Neural cell (in vitro differentiated cells): ENCODE data around the gene CLIC3. TPM values are rescaled to one million over a fixed set of nuclear protein-coding genes. Genes with fewer than 3 reads are reported as not detected.

ENCODE experiments used
- H2AFZ ChIP-seq: fragments of 200-600, 300-800 bp; sonication (generic), shearing (Covaris generic); 2 replicates; pipeline ENCODE4 v1.6.0; 2014; ENCODE audit warnings: low read depth, mild to moderate bottlenecking, antibody characterized with exemption, low read length, moderate library complexity
- H3F3A ChIP-seq: fragments of 200-600 bp; shearing (Covaris generic); 2 replicates; pipeline ENCODE4 v1.6.1; 2016; ENCODE audit warnings: mild to moderate bottlenecking, moderate library complexity, mixed read lengths, antibody characterized with exemption, low read length; ENCODE audit not compliant: insufficient read depth, poor library complexity, severe bottlenecking
- H3K27ac ChIP-seq: fragments of 200-600, 300-800 bp; sonication (generic), shearing (Covaris generic); 2 replicates; pipeline ENCODE4 v1.5.1; 2014; ENCODE audit warnings: mild to moderate bottlenecking, low read length, moderate library complexity
- H3K27me3 ChIP-seq: fragments of 300-800, 200-600 bp; sonication (generic), shearing (Covaris generic); 2 replicates; pipeline ENCODE4 v1.6.0; 2014; ENCODE audit warnings: mild to moderate bottlenecking, low read depth, low read length, moderate library complexity; ENCODE audit not compliant: insufficient read depth
- H3K36me3 ChIP-seq: fragments of 300-800, 200-600 bp; sonication (generic), shearing (Covaris generic); 2 replicates; pipeline ENCODE4 v1.5.1; 2014; ENCODE audit warnings: mild to moderate bottlenecking, antibody characterized with exemption, low read length, moderate library complexity; ENCODE audit not compliant: insufficient read depth
- H3K4me2 ChIP-seq: fragments of 300-800, 200-600 bp; sonication (generic), shearing (Covaris generic); 2 replicates; pipeline ENCODE4 v1.6.0; 2014; ENCODE audit warnings: mild to moderate bottlenecking, low read length
- H3K4me3 ChIP-seq: fragments of 300-800, 200-600 bp; sonication (generic), shearing (Covaris generic); 2 replicates; pipeline ENCODE4 v1.5.1; 2014; ENCODE audit warnings: mild to moderate bottlenecking, low read length, moderate library complexity
- H3K79me2 ChIP-seq: fragments of 200-600 bp; shearing (Covaris generic); replicated peaks from 2 replicates; pipeline ENCODE4 v1.6.0; 2014; ENCODE audit warnings: mild to moderate bottlenecking, low read length, moderate library complexity; ENCODE audit not compliant: insufficient read depth
- H3K9ac ChIP-seq: fragments of 300-800, 200-600 bp; sonication (generic), shearing (Covaris generic); 2 replicates; pipeline ENCODE4 v1.6.1; 2016; ENCODE audit warnings: mild to moderate bottlenecking, low read length, mixed read lengths
- H3K9me2 ChIP-seq: fragments of 200-600 bp; shearing (Covaris generic); 2 replicates; pipeline ENCODE4 v1.6.1; 2016; ENCODE audit warnings: mild to moderate bottlenecking, low read length, mixed read lengths; ENCODE audit not compliant: insufficient read depth
- H3K9me3 ChIP-seq: fragments of 200-600, 300-800 bp; sonication (generic), shearing (Covaris generic); 2 replicates; pipeline ENCODE4 v1.6.1; 2016; ENCODE audit warnings: mild to moderate bottlenecking, mixed run types, low read length, moderate library complexity, mixed read lengths
- H4K20me1 ChIP-seq: fragments of 200-600 bp; shearing (Covaris generic); 2 replicates; pipeline ENCODE4 v1.6.1; 2016; ENCODE audit warnings: mild to moderate bottlenecking, mixed run types; ENCODE audit not compliant: insufficient read depth
- CTCF ChIP-seq: fragments of 450-650 bp; IDR thresholded peaks from 2 replicates; pipeline ENCODE4 v1.5.1; 2014; ENCODE audit warnings: antibody characterized with exemption, mild to moderate bottlenecking, moderate library complexity; ENCODE audit not compliant: poor library complexity, severe bottlenecking
- EP300 ChIP-seq: fragments of 450-650 bp; conservative IDR thresholded peaks from 2 replicates; pipeline ENCODE4 v1.6.1; 2014; ENCODE audit warnings: antibody characterized with exemption, mild to moderate bottlenecking, moderate library complexity; ENCODE audit not compliant: poor library complexity, severe bottlenecking
- EZH2 ChIP-seq: fragments of 200-600, 300-800 bp; shearing (Covaris generic), sonication (generic); IDR thresholded peaks from 2 replicates; pipeline ENCODE4 v1.6.1; 2014; ENCODE audit warnings: antibody characterized with exemption, low read length, borderline replicate concordance, mild to moderate bottlenecking; ENCODE audit not compliant: insufficient read depth, poor library complexity, severe bottlenecking
- MXI1 ChIP-seq: fragments of 450-650 bp; conservative IDR thresholded peaks from 2 replicates; pipeline ENCODE4 v1.6.1; 2014; ENCODE audit warnings: antibody characterized with exemption, mild to moderate bottlenecking; ENCODE audit not compliant: poor library complexity, severe bottlenecking
- POLR2AphosphoS5 ChIP-seq: IDR thresholded peaks from 2 replicates; pipeline ENCODE4 v1.6.1; 2012
- RAD21 ChIP-seq: fragments of 450-650 bp; conservative IDR thresholded peaks from 2 replicates; pipeline ENCODE4 v1.6.1; 2014; ENCODE audit warnings: antibody characterized with exemption, mild to moderate bottlenecking, moderate library complexity
- REST ChIP-seq: IDR thresholded peaks from 2 replicates; pipeline ENCODE4 v1.6.1; 2012; ENCODE audit warnings: borderline replicate concordance
- SMC3 ChIP-seq: fragments of 450-650 bp; conservative IDR thresholded peaks from 2 replicates; pipeline ENCODE4 v1.6.1; 2014; ENCODE audit warnings: antibody characterized with exemption, mild to moderate bottlenecking, moderate library complexity; ENCODE audit not compliant: poor library complexity
- TAF1 ChIP-seq: IDR thresholded peaks from 2 replicates; pipeline ENCODE4 v1.6.1; 2012; ENCODE audit warnings: low read depth
- polyA plus RNA-seq: library from polyadenylated mRNA; depleted of rRNA; stranded (reverse); fragments of >200 nt; gene quantifications from 2 replicates; pipeline ENCODE4 v1.2.3, GENCODE V29; 2014

Gene CLIC3
- polyA plus RNA-seq, 1 donor from 2014 or later = not detected

- Histone ChIP-seq H2AFZ (no peak overlapping the region), H3K4me3 (no peak overlapping the region), H3K9me3 (no peaks in the 10 kb centered on the region), H3K27me3 (peaks cover 2% of the 10 kb centered on the region), H3K9me2 (no peaks in the 10 kb centered on the region), H3K9ac (no peak overlapping the region), H3K27ac (no peak overlapping the region), H3K36me3 (no peaks in the 10 kb centered on the region), H4K20me1 (no peaks in the 10 kb centered on the region), H3K4me2 (no peak overlapping the region), H3F3A (no peaks in the 10 kb centered on the region), H3K79me2 (no peaks in the 10 kb centered on the region)
- TF ChIP-seq MXI1 (no peak), TAF1 (no peak), POLR2AphosphoS5 (no peak), EP300 (no peak), SMC3 (no peak), REST (no peak), RAD21 (no peak), EZH2 (no peak), CTCF (no peak)
Measured at GRCh38 chr9:136972335-136972734, 24.0 kb downstream of the CLIC3 start.

GRCh38 chr9:136971746-136972145 is 24.6 kb downstream of the CLIC3 start:
- Histone ChIP-seq H3K9me3 (no peaks in the 10 kb centered on the region), H3K9me2 (no peaks in the 10 kb centered on the region), H3K36me3 (no peaks in the 10 kb centered on the region), H3K9ac (no peak overlapping the region), H4K20me1 (no peaks in the 10 kb centered on the region), H2AFZ (no peak overlapping the region), H3K79me2 (no peaks in the 10 kb centered on the region), H3F3A (no peaks in the 10 kb centered on the region), H3K4me3 (no peak overlapping the region), H3K27me3 (no peaks in the 10 kb centered on the region), H3K4me2 (no peak overlapping the region), H3K27ac (no peak overlapping the region)
- TF ChIP-seq SMC3 (no peak), EZH2 (no peak), TAF1 (no peak), CTCF (no peak), EP300 (no peak), REST (no peak), MXI1 (no peak), RAD21 (no peak), POLR2AphosphoS5 (no peak)
